Adipocyte (in vitro differentiated cells): Measurements from ENCODE around the gene ACADS.
"Not testable (repeated sequence)": the region's sequence is repeated elsewhere in the genome, so short reads cannot be mapped to it uniquely, and the experiment has no call there.

Experiments used
- DNase-seq: peaks from one replicate; pipeline ENCODE4 v3.0.0-alpha.2; 2015; ENCODE audit warnings: low read depth
- H3K27me3 ChIP-seq: replicated peaks from 2 replicates; pipeline ENCODE4 v1.7.0; 2013; ENCODE audit warnings: mild to moderate bottlenecking, low read length, moderate library complexity; ENCODE audit not compliant: control insufficient read depth, insufficient read depth
- H3K36me3 ChIP-seq: 2 replicates; pipeline ENCODE4 v1.7.0; 2013; ENCODE audit warnings: low read length, mild to moderate bottlenecking, moderate library complexity; ENCODE audit not compliant: control insufficient read depth, insufficient read depth, severe bottlenecking
- H3K4me1 ChIP-seq: 2 replicates; pipeline ENCODE4 v1.7.0; 2013; ENCODE audit warnings: mild to moderate bottlenecking, low read length, moderate library complexity; ENCODE audit not compliant: control insufficient read depth, insufficient read depth
- H3K4me3 ChIP-seq: 2 replicates; pipeline ENCODE4 v1.7.0; 2013; ENCODE audit warnings: mild to moderate bottlenecking, low read length, moderate library complexity
- H3K9ac ChIP-seq: 2 replicates; pipeline ENCODE4 v1.7.0; 2013; ENCODE audit warnings: mild to moderate bottlenecking, low read length, moderate library complexity
- H3K9me3 ChIP-seq: 2 replicates; pipeline ENCODE4 v1.7.0; 2013; ENCODE audit warnings: mild to moderate bottlenecking, low read length, moderate library complexity; ENCODE audit not compliant: control insufficient read depth

The ACADS gene

GRCh38 chr12:120719072-120719471 lies 6.6 kb upstream of the ACADS start:
- Histone ChIP-seq H3K36me3 (peaks cover 56% of the 10 kb centered on the region), H3K4me1 (peaks cover 50% of the 10 kb centered on the region), H3K9me3 (no peaks in the 10 kb centered on the region), H3K9ac (peak overlapping the region; percentile 9), H3K27me3 (no peaks in the 10 kb centered on the region), H3K4me3 (no peak overlapping the region)
- no peak for DNase-seq

GRCh38 chr12:120719496-120720233 lies 6.0 kb upstream of the ACADS start:
- peaks cover 50% of the 10 kb centered on the region for H3K4me1 ChIP-seq
- no peak for DNase-seq
- H3K27me3 ChIP-seq = no peaks in the 10 kb centered on the region
- no peak overlapping the region for H3K4me3 ChIP-seq
- no peak overlapping the region for H3K9ac ChIP-seq
- peaks cover 56% of the 10 kb centered on the region for H3K36me3 ChIP-seq
- no peaks in the 10 kb centered on the region for H3K9me3 ChIP-seq

- H3K9ac ChIP-seq = peak overlapping the region; percentile 77
- H3K4me1 ChIP-seq = peaks cover 56% of the 10 kb centered on the region
- DNase-seq = peak; percentile 90
- H3K4me3 ChIP-seq = peak overlapping the region; percentile 43
- peaks cover 49% of the 10 kb centered on the region for H3K36me3 ChIP-seq
- no peaks in the 10 kb centered on the region for H3K9me3 ChIP-seq
- H3K27me3 ChIP-seq = no peaks in the 10 kb centered on the region
Observed at GRCh38 chr12:120720234-120720986, 5.2 kb upstream of the ACADS start.

- Histone ChIP-seq H3K9me3 (no peaks in the 10 kb centered on the region), H3K4me3 (peak overlapping the region; percentile 43), H3K9ac (peak overlapping the region; percentile 77), H3K36me3 (peaks cover 43% of the 10 kb centered on the region), H3K4me1 (peaks cover 56% of the 10 kb centered on the region), H3K27me3 (no peaks in the 10 kb centered on the region)
- DNase-seq = no peak
Observed at GRCh38 chr12:120720987-120721801, 4.4 kb upstream of the ACADS start.

GRCh38 chr12:120721866-120722265 lies 3.8 kb upstream of the ACADS start:
- Histone ChIP-seq H3K36me3 (peaks cover 36% of the 10 kb centered on the region), H3K4me3 (no peak overlapping the region), H3K27me3 (no peaks in the 10 kb centered on the region), H3K9ac (peak overlapping the region; percentile 77), H3K4me1 (peaks cover 61% of the 10 kb centered on the region), H3K9me3 (no peaks in the 10 kb centered on the region)
- no peak for DNase-seq

- Histone ChIP-seq H3K36me3 (peaks cover 38% of the 10 kb centered on the region), H3K4me1 (peaks cover 64% of the 10 kb centered on the region), H3K27me3 (no peaks in the 10 kb centered on the region), H3K9ac (peak overlapping the region; percentile 13), H3K4me3 (peak overlapping the region; percentile 4), H3K9me3 (no peaks in the 10 kb centered on the region)
- DNase-seq = peak; percentile 61
Observed at GRCh38 chr12:120722784-120723183, 2.8 kb upstream of the ACADS start.

GRCh38 chr12:120724720-120725119 lies 906 bp upstream of the ACADS start:
- no peaks in the 10 kb centered on the region for H3K27me3 ChIP-seq
- DNase-seq = no peak
- H3K36me3 ChIP-seq = peaks cover 37% of the 10 kb centered on the region
- H3K9ac ChIP-seq = no peak overlapping the region
- no peaks in the 10 kb centered on the region for H3K9me3 ChIP-seq
- H3K4me3 ChIP-seq = no peak overlapping the region
- peaks cover 52% of the 10 kb centered on the region for H3K4me1 ChIP-seq

GRCh38 chr12:120725151-120725658 lies 421 bp upstream of the ACADS start:
- Histone ChIP-seq H3K27me3 (no peaks in the 10 kb centered on the region), H3K4me1 (peaks cover 48% of the 10 kb centered on the region), H3K36me3 (peaks cover 36% of the 10 kb centered on the region), H3K9ac (peak overlapping the region; percentile 91), H3K4me3 (peak overlapping the region; percentile 89), H3K9me3 (no peaks in the 10 kb centered on the region)
- DNase-seq = no peak

GRCh38 chr12:120726510-120726793 lies 826 bp downstream of the ACADS start:
- H3K4me1 ChIP-seq = peaks cover 35% of the 10 kb centered on the region
- H3K9ac ChIP-seq = peak overlapping the region; percentile 91
- H3K9me3 ChIP-seq = no peaks in the 10 kb centered on the region
- H3K4me3 ChIP-seq = peak overlapping the region; percentile 89
- H3K36me3 ChIP-seq = peaks cover 41% of the 10 kb centered on the region
- DNase-seq = no peak
- H3K27me3 ChIP-seq = no peaks in the 10 kb centered on the region

GRCh38 chr12:120726961-120727360 lies 1.3 kb downstream of the ACADS start:
- DNase-seq = no peak

GRCh38 chr12:120732198-120732597 lies 6.6 kb downstream of the ACADS start:
- not testable (repeated sequence) for H3K27me3 ChIP-seq, H3K9ac ChIP-seq, DNase-seq, H3K4me3 ChIP-seq, H3K4me1 ChIP-seq, H3K9me3 ChIP-seq
- peaks cover 32% of the 10 kb centered on the region for H3K36me3 ChIP-seq

More at GRCh38 chr12:120726961-120727360, 1.3 kb downstream of the ACADS start:
- peaks cover 37% of the 10 kb centered on the region for H3K36me3 ChIP-seq
- H3K27me3 ChIP-seq = no peaks in the 10 kb centered on the region
- no peaks in the 10 kb centered on the region for H3K9me3 ChIP-seq
- peak overlapping the region; percentile 89 for H3K4me3 ChIP-seq
- H3K9ac ChIP-seq = no peak overlapping the region
- H3K4me1 ChIP-seq = peaks cover 30% of the 10 kb centered on the region
